GM19099 (cell line): Measurements from ENCODE around the gene MRPL38.

Experiments
- POLR2A ChIP-seq: IDR thresholded peaks from 3 replicates; pipeline ENCODE4 v1.6.1; 2011; ENCODE audit warnings: low read depth; ENCODE audit not compliant: insufficient read length; ENCODE audit errors: extremely low read depth

The MRPL38 gene

GRCh38 chr17:75909051-75909811 lies 4.5 kb upstream of the MRPL38 start:
- TF ChIP-seq POLR2A, result no peak

DNA sequence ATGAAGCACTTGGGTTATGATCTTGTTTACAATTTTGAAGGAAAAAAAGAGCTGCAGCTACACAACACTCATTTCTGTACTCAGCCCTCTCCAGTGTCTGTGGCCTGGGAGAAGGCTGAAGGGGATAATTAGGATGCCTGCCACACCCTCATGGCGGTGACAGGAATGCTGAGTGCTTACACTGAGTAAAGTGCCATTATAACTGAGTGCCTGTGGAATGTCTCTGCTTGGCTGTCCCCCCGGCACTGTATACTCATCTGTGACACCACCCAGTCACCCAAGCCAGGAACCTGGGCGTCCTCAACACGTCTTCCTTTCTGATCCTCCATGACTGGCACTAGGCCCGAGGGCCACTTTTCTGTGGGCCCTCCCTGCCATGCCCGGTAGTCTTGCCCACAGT lies 3.5 kb upstream of the MRPL38 start:
- no peak for TF ChIP-seq POLR2A

GRCh38 chr17:75906143-75906884 lies 1.6 kb upstream of the MRPL38 start:
- no peak for TF ChIP-seq POLR2A

DNA sequence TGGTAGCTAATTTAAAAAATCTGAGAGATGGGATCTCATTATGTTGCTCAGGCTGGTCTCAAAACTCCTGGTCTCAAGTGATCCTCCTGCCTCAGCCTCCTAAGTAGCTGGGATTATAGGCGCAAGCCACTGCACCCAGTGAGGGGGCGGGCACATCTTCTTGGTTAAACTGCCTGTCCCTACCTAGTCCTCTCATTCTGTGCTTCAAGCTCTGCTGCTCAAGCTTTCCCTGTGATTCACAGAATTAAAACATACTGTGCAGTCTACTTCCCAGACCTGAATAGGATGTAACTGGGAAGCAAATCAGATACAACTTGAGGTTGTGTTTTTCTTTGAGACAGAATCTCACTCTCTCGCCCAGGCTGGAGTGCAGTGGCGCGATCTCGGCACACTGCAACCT lies 2.3 kb downstream of the MRPL38 start:
- TF ChIP-seq POLR2A, result no peak

- no peak for TF ChIP-seq POLR2A
Measured at GRCh38 chr17:75901727-75902126, 3.0 kb downstream of the MRPL38 start.

DNA sequence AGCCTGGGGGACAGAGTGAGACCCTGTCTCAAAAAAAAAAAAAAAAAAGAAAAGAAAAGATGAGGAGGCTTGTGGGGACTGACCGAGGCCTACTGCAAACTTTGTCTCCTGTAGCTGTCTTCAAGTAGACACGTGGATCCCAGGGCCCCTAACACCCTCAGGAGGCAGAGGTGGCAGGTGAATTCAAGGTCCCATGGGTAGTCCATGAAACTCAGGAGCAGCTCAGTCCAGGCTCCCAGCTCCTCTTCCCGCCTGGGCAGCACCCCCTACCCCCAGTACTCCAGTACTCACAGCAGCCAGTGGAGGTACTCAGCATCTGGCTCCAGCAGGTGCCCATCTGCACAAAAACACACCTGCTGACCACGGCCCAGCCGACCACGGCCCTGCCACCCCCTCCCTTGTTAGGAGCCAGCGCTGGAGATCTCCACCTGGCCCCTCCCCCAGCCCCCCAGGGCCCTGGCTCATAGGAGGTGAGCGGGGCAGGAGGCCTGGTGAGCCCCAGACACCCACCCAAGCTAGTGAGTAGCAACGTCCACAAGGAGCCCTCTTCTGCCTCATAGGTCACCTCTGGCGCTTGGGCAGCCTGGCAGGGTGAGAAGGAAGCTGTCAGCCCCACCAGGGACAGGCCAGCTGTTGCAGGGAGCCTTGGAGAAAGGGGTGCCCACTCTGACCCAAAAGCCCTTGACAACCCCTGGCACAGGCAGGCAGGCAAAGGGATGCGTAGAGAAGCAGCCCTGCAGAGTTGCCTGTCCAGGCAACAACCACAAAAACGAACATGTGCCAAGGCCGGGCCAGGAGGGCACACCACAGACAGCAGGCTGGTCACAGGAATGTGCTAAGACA lies 3.8 kb downstream of the MRPL38 start:
- TF ChIP-seq POLR2A, result no peak

GRCh38 chr17:75899767-75900468 lies 4.8 kb downstream of the MRPL38 start:
- no peak for TF ChIP-seq POLR2A

DNA sequence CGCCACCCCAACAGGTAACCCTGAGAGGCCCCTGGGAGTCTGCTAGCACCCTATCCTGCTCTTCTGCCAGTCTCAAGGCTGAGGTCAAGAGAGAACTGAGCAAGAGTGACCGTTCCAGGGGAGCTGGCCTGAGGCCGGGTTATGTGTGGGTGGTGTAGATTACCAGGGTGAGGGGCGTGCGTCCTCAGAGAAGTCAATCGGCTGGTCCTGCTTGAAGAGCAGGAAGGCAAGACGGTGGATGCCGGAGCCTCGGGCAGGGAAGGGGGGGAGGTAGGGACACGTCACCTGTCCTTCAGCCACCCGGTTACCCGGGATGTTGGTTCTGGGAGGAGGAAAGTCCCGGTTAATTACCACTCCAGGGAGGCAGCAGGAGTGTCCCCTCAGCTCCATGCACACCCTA lies 5.3 kb downstream of the MRPL38 start:
- TF ChIP-seq POLR2A, result no peak

GRCh38 chr17:75898791-75899190 lies 5.9 kb downstream of the MRPL38 start:
- no peak for TF ChIP-seq POLR2A

DNA sequence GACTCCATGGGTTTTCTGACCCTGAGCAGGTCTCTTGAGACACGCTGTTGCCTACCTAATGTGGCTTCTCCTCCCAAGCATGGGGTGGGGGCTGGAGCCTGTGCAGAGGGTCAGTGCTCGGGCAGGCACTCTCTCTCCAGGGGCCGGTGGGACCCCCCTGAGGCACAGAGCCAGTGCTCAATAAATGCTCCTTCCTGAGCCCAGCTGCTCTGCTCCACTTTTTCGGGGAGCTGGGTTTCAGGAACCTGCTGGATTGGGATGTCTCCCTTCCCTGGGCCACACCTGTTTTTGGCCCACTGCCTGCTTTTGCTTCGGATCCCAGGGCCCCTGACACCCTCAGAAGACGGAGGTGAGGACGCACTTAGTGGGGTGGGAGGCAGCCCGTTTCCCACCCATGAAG lies 6.6 kb downstream of the MRPL38 start:
- TF ChIP-seq POLR2A, result no peak

GRCh38 chr17:75897160-75898019 lies 7.3 kb downstream of the MRPL38 start:
- TF ChIP-seq POLR2A, result no peak

- TF ChIP-seq POLR2A, result peak; percentile 81
Measured at GRCh38 chr17:75896415-75897159, 8.1 kb downstream of the MRPL38 start, which contains the start of gene TRIM65. TRIM65 (minus strand) TSS chr17:75896951; CDS start chr17:75896937, 14 bp downstream.
